Stimulated activated naive CD4-positive, alpha-beta T cell treated with Interleukin-2 at 50 U/mL for 16 hours (primary cell): ENCODE data around the gene RCOR2.

Source experiments
- DNase-seq: peaks from one replicate; lab custom pipeline; 2025; lab: John Stamatoyannopoulos, UW

The RCOR2 gene

DNA sequence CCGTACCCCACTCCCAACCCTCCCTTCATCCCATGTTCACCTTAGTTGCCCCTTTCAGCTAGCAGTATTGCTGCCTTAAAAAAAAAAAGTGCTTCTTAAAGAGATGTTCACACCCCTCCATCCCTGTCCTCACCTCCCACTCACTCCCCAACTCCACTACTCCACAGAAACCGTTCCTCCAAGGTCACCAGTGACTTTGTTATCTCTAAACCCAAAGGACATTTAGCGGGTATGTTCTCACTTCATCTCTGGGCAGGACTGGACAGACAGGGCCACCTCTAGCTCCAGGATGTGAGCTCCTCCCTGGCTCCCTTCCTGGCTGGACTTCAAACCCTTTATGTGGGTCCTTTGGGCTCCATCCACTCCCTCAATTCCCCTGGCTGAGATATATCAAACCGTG lies 6.4 kb upstream of the RCOR2 start:
- no peak for DNase-seq

DNA sequence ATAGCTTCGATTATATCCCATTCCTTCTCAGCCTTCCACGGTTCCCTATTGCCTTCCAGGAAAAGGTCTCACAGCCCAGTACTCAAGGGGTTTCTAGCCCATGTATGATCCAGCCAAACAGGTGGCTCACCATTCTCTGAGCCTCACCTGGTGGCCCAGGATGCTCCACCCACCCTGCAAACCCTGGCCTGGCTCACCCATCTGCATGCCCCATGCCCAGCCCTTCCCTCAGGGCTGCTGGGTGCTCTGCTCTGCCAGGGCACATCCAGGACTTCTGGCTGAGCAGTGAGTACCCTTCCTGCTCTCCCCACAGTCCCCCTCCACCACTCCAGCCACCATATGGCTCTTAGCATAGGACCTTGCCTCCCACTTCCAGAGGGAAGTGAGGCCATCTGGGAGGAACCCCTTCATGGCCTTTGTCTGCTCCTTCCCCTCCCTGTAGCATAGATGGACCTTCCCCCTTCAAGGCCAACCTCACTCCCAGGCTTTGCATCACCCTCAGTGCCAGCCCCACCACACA lies 5.8 kb upstream of the RCOR2 start:
- no peak for DNase-seq

DNA sequence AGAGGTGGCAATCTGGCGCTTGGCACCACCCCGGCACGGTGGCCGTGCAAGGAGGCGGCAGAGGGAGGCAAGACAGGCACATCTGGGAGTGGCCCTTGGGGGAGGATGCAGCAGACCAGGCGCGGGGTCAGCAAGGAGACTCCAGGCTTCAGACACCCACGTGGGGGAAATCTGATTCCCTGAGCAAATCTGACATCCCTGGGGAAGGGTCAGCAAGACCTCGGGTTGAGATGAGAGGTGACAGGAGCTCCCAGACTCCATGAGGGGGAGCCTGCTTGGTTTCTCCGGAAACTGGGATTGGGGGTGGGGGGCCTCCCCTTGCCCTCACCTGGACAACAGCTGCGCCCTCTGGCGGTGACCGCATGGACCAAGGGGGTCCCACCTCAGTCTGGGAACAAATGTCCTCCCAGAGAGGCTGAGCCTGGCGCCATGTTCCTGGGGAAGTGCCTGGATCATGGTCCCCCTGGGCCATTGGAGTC lies 4.0 kb upstream of the RCOR2 start:
- DNase-seq: no peak

DNA sequence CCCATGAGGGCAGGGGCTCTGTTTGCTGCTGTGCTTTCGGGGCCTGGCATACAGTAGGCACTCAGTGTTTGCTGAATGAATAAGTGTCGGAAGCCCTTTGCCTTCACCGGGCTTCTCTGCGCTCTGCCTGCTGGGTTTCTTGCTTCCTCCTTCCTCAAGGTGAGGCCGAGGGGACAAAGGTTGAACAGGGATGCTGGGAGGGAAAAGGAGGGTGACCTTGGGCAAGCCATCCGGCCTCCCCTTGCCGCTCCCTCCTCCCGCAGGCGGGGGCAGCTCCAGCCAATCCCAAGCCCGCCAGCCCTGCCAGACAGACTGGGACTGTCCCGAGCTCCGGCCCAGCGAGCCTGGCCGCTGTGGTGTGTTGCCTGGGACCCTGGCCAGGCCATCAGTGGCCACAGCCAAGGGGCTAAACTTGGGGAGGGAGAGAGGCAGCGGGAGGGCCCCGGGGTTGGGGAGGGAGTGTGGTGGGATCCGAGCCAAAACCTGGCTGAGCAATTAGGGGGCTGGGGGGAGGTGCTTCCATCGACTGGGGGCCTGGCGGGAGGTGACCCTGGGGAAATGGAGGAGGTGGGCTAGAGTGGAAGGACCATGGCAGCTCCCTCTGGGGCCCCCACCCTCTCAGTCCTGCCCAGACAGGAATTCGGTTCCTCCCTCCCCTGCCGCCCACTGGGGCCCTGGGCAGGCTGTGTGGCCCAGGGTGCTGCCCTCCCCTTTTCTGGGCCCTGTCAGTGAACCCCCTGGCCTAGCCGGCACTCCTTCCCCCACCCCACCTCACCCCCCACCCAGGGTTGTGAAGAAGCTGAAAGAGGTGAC lies 3.4 kb upstream of the RCOR2 start:
- DNase-seq: no peak

DNA sequence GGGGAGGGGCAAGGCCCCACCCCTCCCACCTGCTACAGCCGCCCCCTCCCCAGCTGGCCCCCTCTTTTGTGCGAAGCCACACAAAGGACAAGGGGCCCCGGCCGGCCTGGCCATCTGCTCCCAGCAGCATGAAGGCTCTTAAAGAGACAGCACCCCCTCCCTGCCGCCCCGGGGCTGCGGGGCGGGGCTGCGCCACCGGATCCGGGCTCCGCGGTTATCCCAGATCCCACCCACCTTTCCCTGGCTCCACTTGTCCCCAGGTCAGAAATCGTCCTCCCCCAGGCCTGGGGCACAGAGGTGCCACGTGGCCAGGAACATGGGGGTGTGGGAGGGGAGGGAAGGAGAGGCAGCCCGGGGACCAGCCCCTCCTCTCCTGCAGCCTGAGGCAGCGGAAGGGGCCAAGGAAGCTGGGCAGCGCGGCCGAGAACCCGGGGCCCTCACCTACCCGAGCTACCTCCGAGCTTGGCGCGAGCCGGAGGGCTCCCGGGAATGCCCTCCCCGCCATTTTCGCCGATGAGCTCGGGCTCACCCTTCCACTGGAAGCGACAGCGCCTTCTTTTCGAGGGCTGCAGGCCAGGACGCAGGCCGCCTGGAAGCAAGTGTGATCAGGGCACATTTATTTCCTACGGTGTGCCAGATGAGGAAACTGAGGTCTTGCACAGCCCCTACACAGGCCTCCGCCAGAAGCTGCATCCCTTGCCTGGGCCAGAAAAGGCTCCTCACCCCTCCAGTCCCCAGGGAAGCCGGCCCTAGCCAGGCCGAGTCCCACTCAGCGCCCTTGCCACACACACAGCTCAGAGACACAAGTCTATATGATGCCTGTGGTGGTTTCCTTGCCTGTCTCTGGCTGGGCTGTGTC lies 2.5 kb upstream of the RCOR2 start:
- no peak for DNase-seq

DNA sequence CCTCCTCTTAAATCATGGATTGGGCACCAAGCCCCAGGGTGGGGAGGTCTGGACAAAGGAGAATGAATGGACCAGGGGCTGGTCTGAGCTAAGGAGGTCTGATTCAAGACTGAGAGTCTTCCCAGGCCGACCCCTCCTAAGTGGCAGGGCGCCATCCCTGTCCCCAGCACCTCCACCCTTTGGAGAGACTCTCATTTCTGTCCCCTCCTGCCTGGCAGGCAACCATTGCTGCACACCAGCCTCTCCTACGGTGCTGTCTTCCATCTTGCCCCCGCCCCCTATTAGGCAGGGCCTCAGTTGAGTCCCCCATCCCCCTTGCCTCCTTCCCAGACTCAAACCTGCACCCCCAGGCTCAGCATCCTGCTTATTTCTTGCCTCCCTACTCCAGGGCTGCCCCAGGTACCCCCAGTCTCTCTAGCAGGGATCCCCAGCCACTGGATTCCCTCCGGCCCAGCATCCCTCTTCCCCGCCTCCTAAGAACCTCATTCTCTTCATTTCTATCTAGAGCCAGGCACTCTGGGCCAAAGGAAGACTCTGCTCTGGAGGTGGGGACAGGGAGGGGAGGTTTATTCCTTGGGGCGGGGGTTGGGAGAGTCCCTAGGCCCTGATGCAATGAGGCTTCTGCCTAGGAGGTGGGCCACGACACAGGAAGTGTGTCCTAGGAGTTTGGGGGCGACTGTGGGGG lies 1.7 kb upstream of the RCOR2 start:
- no peak for DNase-seq

DNA sequence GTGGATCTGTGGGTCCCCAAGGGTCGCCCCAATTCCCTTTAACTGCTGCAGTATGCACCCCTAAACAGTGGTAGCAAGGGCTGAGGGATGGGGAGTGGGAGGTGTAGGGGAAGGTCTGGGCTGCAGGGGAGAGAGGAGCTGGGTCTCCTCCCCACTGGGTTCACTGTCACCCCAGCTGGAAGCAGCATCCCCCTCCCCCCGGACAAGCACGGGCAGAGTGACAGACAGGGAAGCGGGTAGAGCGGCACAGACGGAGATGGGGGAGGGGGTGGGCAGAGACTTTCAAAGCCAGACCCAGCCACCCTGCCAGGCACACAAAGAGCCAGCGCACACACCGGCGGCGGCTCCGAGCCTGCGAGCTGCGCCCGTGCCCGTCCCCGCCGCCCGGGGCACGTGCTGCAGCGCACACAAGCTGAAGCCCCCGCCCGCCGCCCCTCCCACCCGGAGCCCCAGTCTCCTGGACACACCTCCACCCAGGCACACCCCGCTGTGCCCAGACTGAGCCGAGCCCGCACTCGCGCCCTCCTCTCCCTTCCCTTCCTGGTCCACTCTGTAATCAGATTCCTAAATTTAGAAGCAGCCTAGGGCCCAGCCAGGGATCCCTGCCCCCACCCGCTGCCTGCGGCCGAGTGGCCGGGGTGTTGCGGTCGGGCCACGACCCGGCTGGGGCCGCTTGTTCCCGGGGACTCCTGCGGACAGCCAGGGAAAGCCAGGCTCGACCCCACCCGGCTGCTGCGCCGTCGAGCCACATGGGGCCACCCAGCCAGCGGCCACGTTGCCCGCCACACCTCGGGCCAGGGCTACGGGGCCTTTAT lies 935 bp upstream of the RCOR2 start:
- peak; percentile 12 for DNase-seq

DNA sequence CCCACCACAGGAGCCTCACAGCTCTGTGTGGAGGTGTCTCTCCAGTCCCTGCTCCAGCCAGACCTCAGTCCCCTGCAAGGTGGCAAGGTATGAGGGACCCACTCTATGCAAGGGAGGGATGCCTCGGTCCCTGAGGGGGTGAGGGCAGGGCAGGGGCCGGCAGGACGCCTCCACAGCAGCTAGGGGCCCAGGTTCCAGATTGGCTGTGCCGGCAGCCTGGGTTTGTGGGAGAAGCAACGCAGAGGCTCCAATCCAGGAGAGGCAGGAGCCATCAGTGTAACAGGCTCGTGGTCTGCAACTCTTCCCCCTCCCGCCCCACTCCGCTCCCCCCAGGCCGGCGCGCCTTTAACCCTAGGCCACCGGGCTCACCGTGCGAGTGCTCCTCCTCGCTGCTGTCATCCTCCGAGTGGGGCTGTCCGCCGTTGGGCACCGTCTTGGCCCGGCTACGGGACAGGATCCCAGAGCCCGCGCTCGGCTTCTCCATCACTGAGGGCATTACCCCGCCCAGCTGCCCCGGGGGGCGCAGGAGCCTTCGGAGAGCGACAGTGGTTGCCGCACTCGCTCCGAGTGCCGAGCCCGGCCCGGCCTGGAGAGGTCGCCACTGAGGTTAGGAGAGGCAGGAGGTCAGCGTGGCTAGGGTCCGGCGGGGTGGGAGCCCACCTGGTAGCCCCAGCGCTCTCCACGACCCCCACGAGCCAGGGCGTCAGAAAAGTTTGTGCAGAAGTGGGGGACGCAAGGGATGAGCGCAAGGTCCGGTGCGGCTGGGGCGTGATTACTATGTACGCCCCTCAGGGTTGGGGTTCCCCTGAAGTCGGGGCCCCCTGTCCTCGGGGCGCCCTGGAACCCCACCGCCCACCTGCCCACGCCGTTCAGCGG lies 765 bp downstream of the RCOR2 start:
- peak; percentile 13 for DNase-seq

DNA sequence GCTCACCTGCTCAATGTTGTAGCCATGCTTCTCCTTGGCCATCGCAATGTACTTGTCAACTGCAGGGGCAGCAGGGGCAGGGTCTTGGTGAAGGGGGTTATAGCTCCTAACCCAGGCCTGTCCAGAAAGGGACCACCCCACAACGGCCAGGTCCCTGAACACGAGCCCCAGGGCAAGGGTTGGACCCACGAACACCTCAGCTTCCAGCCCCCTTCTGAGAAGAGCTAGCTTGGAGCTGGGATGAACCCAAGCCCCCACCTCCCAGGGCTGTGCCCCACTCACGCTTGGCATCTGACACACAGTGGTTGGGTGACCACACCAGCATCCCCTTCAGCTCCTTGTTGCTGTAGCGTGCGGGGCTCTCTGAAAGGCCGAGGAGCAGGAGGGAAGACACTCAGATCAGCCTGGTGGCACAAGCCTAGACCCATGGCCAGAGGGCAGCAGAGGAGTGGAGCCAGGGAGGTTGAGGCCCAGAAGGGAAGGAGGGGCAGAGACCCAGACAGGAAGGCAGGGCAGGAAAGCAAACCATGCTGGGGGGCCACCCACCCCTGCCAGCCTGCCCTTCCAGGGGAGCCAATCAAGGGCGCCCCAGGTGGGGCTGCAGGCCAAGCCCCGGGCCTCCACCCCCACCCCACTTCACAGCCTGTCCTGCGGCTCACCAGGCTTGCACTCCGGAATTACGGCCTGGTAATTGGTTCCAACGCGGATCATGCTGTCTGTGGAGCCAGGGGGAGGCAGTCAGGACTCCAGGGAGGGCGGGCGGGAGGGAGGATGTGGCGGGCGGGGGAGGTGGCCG lies 1.9 kb downstream of the RCOR2 start:
- DNase-seq: no peak

DNA sequence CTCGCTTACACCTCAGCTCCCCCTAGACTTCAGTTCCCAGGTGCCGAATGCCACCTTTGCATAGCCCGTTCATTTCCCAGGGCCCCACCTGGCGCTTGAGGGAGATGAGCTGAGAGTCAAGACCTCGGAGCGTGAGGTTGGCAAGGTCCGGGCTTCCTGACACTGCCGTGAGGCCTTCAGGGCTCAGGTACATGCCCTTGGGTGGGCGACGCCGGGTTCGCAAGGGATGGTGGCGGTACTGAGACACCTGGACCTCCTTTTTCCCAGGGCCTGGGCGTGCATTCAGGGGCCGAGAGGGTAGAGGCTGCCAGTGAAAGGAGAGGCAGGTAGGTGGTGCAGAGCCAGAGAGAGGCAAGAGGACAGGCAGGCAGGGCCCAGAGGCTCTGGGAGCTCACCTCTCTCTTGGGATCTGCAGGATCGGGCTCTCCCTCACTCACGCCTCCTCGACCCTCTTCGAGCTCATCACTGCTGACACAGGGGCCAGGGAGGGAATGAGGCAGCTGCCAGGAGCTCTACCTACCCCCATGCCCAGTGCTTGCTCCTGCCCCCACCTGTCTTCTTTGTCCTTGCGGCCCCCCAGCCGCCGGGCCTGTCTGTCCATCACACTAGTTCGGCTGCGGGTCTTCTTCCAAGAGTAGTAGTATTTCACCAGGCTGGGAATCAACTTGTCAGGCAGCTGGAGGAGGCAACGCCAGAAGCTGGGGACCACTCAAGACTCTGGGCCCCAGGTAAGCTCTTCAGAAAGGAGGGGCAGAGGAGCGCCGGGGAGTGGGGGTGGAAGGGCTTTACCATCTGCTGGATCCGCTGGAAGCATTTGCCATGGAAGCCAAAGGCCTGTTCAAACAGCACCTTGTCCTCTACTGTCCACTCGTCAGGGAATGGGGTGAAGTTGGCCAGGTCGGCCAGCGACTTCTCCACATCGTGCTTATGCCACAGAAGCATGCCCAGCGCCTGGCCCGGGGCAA lies 2.8 kb downstream of the RCOR2 start:
- no peak for DNase-seq

DNA sequence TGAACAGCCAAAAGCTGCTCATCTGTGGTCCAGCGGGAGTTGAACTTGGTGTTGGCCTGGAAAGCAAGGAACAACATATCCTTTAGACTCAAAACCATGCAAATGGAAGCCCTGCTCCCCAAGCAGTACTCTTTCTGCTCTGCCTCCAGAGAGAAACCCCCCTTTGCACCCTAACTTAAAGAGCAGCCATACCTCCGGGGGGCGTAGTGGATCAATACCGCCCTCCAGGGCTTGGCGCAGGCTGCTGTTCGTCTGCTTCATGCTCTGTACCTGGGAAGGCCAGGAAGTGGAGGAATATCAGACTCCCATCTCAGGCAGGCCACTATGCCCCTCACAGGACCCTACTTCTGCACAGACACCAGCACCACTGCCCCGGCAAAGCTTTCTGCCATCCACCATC lies 4.3 kb downstream of the RCOR2 start:
- DNase-seq: no peak

DNA sequence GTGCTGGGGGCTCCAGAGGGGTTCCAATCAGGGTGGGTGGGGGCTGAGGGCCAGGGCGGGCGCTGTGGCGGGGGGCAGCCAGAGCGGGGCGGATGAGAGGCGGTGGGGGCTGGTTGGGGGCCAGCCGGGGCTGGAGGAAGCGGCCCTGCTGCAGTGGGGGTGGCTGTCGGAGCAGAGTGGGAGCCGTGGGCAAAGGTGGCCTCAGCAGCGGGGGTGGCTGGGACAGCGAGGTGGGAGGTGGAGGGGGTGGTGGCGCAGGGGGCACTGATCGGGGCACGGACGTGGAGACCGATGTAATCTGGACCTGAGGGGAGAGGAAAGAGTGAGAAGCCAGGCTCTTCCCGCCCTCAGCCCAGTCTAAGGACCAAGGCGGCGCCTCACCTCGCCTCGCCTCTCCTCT lies 5.1 kb downstream of the RCOR2 start:
- no peak for DNase-seq

DNA sequence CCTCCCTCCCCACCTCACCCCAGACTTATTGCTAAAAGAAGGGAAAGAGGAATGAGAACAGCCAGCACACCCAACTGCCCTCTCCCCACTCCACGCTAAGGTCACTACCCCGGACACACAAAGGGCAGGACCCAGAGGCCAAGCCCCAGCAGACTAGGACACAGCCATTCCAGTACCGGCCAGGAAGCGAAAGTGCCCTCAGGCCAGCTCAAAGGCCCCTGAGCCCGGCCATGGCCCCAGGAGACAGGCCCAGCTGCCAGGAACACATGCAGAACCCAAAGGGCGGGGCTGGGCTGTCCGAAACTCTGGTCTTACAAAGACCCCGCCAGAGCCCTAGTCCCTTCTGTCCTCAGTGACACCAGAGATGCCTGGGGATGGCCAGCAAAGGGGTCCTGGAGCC lies 5.5 kb downstream of the RCOR2 start:
- DNase-seq: no peak

DNA sequence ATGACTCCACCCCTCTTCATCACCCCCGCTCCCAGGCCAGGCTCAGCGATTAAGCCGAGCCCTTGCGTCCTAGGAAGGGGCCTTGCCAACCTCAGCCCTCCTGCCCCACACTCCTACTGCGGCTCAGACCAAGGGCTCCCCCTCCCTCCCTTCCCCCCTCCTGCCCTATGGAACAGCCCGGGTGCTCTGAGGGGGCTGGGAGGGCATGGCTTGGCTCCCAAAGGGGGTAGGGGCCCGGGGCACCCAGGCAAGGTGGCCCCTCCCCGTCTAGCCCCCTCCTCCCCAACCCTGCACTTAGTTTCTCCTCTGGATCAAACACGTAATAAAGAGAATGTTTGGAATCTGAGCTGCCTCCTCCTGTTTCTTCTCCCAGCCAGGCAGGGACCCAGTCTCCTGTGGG lies 6.3 kb downstream of the RCOR2 start:
- DNase-seq: no peak

DNA sequence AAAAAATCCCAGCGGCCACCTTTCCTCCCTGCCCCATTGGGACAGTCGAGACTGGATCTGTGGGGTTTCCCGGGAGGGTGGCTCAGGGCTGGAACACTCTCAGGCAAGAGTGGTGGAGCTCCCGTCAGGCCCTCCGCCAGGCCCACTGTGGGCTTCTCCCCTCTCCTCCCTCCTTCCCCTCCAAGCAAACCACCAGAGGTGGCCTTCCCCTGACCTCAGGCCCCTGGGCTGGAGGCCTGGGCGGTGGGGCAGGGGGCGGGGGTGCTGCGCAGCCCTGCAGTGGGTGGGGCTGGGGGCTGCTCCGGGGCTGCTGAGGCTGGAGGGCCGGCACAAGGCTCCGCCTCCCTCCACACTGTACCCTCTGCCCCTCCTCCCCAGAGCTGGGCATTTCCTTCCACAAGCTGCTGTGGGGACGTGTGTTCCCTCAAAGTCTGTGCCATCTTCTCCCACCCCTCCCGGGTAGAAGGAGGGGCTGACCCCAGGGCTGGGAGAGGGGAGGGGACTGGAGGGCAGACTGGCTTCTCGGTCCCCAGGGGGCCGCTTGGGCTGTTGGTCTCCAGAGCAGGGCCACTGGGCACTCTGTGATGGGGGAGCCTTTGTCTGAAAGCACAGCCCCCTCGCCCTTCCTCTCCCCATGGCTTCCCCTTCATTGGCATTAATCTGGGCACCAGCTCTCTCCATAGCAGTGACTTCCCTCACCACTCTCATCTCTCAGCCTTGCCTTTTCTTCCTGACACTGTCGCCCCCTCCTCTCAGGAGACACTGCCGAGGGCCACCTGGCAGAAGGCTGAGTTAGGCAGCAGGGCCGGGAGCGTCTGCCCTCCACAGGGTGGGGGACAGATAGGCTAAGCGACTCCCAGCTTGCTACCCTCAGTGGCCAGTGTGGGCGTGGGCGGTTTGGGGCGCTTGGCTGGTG lies 7.1 kb downstream of the RCOR2 start:
- DNase-seq: no peak

DNA sequence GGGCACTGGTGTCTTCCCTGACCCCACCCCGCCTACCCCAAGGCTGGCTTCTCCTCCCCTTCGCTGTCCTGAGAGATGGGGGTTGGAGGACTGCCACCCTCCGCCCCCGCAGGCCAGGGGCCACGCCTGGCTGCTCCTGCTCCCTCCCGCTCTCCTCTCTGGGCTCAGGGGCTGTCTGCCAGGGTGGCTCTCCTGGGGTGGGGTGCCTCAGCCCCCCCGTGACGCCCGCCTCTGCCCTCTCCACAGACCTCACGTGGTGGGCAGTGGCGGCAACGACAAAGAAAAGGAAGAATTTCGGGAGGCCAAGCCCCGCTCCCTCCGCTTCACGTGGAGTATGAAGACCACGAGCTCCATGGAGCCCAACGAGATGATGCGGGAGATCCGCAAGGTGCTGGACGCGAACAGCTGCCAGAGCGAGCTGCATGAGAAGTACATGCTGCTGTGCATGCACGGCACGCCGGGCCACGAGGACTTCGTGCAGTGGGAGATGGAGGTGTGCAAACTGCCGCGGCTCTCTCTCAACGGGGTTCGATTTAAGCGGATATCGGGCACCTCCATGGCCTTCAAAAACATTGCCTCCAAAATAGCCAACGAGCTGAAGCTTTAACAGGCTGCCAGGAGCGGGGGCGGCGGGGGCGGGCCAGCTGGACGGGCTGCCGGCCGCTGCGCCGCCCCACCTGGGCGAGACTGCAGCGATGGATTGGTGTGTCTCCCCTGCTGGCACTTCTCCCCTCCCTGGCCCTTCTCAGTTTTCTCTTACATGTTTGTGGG lies 8.1 kb downstream of the RCOR2 start:
- no peak for DNase-seq
